Fibroblast of peridontal ligament (primary cell): ENCODE data around the gene ZBED6.
"Not testable (repeated sequence)": the region's sequence is repeated elsewhere in the genome, so short reads cannot be mapped to it uniquely, and the experiment has no call there.

Source experiments
- DNase-seq: peaks from one replicate; pipeline ENCODE4 v3.0.0-alpha.2; 2010; ENCODE audit errors: extremely low read depth

Gene ZBED6, protein sequence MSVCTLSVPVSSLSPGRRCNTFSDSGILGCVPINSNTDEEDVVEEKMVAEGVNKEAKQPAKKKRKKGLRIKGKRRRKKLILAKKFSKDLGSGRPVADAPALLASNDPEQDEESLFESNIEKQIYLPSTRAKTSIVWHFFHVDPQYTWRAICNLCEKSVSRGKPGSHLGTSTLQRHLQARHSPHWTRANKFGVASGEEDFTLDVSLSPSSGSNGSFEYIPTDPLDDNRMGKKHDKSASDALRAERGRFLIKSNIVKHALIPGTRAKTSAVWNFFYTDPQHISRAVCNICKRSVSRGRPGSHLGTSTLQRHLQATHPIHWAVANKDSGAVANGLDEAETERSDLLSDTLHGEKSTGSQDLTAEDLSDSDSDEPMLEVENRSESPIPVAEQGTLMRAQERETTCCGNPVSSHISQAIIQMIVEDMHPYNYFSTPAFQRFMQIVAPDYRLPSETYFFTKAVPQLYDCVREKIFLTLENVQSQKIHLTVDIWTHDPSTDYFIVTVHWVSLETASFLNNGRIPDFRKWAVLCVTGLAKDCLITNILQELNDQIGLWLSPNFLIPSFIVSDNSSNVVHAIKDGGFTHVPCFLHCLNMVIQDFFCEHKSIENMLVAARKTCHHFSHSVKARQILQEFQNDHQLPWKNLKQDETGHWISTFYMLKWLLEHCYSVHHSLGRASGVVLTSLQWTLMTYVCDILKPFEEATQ (N-terminal part only)

DNA sequence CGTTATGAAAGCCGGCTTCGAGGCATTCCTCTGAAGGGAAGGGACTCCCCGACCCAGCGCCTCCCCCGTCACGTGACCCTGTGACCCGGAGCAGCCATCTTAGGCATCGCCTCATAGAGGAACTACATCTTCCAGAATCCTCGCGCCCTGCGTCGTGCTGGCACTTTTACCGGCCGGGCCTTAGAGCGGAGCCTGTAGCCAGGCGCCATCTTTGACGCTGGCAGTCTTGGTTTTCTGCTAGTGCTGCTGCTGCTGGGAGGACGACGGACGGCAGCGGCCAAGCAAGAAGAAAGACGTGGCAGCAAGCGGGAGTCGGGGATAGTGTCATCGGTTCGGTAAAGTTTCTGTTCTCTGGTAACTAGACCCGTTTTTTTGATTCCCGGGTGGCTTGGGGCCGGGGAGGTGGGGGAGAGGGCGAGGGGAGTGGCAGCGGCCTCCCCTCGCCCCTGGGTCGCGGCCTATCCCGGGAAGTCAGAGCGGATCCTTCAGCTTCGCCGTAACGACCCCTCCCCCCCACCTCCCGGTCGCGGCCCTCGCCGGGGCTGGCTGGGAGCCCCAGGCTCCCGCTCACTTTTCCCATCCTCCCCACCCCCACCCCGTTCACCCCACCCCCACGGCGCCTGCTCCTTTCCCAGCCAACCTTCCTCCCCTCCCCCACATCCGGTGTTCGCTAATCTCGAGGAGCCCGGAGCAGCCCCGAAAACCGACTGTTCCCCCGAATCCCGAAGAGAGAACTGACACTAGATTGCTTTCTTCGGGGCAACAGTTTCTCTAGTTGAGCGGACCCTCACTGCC lies at the start of gene ZBED6, which contains the start of gene ZC3H11A:
Gene ZBED6, plus strand, starts transcription at position 183 of the 795 bp plus-strand sequence. CDS start 1,900 bp downstream, outside the sequence.
Gene ZC3H11A, plus strand, starts transcription at position 183 of the 795 bp plus-strand sequence. CDS start 21,448 bp downstream, outside the sequence.
- DNase-seq, result peak; percentile 98

DNA sequence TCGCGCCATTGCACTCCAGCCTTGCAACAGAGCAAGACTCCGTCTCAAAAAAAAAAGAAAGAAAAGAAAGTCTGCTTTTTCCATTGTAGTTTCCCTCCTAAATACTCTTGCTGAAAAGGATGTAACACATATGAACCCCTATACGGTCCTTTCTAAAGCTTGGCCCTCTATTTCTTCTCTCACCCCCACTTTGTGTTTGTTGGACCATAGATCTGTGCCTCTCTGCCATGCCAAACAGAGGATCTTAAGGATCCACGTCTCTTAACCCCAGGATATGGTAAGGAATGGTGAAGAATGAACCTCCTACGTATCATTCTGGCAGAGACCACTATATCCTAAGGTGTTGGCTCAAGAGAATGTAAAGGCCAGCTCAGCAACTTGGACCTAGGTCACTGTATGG lies 49.1 kb upstream of the ZBED6 start:
- DNase-seq, result no peak

DNA sequence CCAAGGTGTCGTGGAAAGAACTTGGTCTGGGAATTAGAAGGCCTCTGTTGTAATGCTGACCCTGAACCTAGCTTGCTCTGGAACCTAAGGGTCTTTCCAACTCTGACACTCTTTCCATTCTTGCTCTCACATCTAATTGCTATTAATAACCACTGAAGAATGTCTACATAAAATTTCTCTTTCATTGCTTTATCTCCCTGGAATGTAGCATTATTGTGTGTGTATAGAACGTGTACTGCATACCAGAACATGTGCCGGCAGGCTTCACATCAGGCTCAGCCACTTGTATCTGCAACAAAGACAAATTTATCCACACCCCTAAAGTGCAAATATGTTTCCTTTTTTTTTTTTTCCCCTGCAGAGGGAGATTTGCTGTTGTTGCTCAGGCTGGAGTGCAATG lies 44.4 kb upstream of the ZBED6 start:
- no peak for DNase-seq

DNA sequence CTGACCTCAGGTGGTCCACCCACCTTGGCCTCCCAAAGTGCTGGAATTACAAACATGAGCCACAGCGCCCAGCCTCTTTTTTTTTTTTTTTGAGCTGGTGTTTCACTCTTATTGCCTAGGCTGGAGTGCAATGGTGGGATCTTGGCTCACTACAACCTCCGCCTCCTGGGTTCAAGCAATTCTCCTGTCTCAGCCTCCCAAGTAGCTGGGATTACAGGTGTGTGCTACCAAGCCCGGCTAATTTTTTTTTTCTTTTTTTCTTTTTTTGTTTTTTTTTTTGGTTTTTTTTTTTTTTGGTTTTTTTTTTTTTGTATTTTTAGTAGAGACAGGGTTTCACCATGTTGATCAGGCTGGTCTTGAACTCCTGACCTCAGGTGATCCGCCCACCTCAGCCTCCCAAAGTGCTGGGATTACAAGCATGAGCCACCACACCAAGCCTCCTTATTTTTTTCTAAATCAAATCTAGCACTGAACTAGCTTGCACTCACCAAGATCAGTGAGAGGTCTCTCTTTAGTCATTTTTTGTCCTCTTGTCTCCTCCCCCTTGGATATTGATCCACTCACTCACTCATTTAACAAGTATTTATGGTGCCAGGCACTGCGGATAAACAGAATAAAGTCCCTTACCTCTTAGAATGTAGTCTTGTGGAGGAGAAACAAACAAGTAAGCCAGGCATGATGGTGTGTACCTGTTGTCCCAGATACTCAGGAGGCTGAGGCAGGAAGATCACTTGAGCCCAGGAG lies 43.6 kb upstream of the ZBED6 start:
- DNase-seq, result not testable (repeated sequence)

DNA sequence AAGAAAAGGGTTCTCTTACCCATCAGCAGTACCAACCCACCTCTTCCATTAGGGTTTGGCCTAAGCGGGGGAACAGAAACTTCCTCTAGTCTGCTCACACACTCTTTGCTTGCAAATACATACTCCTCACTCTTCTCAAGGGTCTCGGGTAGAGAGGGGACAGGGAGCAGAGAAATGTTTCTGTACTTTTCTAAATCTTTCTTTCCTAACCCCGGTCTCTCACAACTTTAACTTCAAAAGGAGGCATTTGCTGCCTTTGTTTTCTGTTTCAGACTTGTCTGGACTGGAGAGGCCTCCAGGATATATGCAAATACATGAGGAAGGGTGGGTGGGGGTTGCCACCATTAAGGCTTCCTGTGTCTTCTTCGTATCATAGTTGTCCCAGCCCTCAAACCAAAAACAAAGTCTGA lies 41.0 kb upstream of the ZBED6 start:
- no peak for DNase-seq

DNA sequence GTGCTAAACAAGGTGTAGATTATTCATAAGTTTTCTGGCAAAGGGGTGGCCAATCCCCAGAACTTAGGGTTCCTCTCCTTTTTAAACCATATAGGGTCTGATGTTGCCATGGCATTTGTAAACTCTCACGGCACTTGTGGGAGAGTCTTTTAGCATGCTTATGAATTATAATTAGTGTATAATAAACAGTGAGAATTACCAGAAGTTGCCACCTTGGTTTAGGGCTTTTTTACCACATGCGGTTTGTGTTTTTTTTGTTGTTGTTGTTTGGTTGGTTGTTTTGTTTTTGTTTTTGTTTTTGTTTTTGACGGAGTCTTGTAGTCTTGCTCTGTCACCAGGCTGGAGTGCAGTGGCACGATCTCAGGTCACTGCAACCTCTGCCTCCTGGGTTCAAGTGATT lies 39.4 kb upstream of the ZBED6 start:
- DNase-seq, result no peak

DNA sequence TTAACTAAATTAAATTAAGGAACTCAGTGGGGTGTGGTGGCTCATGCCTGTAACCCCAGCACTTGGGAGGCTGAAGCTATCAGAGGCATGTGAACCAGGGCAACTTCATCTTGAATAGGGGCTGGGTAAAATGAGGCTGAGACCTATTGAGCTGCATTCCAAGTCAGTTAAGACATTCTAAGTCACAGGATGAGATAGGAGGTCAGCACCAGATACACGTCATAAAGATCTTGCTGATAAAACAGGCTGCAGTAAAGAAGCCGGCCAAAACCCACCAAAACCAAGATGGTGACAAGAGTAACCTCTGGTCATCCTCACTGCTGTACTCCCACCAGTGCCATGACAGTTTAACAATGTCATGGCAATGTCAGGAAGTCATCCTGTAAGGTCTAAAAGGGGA lies 36.7 kb upstream of the ZBED6 start:
- not testable (repeated sequence) for DNase-seq

DNA sequence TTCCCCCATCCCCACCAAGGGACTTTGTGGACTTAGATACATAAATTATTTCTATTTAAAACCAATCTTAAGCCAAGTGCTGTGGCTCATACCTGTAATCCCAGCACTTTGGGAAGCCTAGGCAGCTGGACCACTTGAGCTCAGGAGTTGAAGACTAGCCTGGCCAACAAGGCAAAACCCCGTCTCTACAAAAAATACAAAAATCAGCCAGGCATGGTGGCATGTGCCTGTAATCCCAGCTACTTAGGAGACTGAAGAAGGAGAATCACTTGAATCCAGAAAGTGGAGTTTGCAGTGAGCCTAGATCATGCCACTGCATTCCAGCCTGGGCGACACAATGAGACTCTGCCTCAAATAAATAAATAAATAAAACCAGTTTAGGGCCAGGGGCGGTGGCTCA lies 34.9 kb upstream of the ZBED6 start:
- no peak for DNase-seq

DNA sequence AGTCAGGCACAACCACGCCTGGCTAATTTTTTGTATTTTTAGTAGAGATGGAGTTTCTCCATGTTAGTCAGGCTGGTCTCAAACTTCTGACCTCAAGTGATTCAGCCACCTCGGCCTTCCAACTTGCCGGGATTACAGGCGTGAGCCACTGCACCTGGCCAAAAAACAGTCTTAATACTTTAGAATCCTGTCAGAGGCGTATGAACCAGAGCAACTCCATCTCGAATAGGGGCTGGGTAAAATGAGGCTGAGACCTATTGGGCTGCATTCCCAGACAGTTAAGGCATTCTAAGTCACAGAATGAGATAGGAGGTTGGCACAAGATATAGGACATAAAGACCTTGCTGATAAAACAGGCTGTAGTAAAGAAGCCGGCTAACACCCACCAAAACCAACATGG lies 33.5 kb upstream of the ZBED6 start:
- DNase-seq, result not testable (repeated sequence)

DNA sequence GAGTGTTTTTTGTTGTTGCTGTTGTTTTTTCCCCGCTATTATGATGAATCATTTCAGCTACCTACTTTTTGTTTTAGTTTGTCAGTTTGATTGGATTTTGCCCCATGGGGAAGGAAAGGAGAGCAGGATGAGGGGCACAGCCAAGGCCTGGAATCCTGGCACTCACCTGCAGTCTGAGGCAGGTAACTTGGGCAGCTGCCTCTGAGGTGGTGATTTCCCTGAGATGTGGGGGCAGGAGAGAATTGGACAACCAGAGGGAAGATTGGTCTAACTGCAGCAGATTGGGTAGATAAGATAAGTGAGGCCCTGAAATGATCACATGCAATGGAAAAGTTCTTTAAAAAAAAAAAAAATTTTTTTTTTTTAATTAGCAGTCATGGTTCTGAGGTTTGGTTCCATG lies 31.9 kb upstream of the ZBED6 start:
- no peak for DNase-seq

DNA sequence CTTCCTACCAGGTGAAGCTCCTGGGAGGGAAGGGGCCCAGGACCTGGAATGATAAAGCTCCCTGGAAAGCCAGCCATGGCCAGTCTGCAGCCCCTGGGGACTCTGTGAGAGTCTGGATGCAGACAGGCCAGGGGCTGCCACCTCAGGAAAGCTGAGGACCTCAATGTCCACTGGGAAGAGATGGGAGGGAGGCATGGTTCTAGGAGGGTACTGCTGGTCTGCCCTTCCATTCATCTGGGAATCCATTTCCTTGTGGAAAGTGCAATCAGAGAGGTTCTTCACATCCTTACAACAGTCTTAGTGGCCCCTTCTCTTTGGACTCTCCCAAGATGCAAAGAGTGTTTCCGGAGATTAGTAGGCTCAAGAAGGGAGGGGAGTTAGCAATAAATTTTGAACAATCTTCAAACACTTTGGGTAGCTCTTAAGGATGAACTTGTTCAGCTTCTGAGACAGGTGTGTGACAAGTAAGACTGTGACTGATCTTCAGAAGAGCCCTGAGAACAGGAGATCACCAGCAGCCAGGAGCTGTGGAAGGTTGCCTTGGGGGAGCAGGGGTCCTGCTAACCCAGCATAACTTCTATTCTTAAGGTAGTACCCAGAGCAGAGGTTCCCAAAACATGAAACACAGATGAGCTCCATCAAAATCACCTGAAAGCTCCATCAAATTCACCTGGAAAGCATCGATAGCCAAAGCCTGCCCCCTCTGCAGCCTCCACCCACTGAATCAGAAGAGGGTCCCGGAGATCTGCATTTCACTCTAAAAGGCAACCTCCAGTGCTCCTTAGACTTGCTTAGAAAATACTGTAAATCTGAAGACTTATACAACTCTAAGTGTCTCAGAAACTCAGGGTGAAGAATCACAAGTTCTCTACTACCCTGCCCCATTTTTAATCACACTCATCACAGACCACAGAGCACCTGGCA lies 31.1 kb upstream of the ZBED6 start:
- DNase-seq, result no peak

DNA sequence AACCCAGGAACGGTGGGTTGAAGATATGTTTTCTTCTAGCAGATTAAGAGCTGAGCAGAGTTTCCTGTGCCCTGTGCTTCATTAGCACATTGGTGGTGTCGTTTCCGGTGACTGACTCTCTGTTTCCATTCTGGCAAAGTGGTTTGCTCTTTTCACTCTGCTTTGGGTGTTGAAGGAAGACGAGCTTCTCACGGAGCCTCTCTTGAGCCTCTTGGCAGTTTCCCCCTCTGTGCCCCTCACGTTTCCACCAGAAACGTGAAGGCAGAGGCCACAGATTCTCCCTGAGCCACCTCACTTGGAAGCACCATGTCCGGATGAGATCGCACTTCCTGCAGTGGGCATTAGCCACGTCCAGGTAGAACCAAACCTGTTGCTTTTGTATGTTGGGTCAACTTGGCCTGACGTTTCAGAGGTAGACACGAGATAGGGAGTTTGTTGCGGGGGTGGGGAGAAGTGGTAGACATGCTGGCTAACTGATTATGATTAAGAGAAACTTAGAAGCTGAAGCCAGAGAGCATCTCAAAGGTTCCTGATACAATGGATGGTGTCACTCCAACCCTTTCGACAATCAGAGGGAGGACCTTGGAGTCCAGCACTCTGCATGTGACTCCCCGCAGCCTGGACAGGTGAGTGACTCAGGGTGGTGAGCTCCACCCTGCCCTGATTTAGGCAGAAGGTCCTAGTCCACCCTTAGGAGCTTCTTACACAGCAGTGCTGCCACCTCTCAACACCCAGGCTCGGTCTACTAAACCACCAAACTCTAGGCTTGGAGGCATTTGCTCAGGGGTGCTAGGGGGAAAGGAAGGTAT lies 30.2 kb upstream of the ZBED6 start, which contains the start of gene LAX1:
Gene LAX1, plus strand, starts transcription at position 155 of the 809 bp plus-strand sequence. Its CDS starts 383 bp downstream, at position 538.
- no peak for DNase-seq

DNA sequence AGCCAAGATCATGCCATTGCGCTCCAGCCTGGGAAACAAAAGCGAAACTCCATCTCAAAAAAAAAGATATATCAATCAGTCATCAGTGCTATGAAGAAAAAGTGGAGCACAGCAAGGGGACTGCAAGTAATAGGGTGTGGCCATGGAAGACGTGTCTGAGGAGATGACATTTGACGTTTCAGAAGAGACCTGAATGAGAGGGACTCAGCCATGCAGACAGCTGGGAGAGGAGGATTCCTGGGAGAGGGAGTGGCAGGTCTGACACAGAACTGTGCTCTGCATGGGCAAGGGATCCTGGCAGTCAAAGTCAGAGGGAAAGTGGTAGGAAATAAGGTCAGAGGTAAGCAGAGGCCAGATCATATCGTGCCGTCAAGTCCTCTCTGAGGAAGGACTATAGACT lies 27.2 kb upstream of the ZBED6 start:
- no peak for DNase-seq

DNA sequence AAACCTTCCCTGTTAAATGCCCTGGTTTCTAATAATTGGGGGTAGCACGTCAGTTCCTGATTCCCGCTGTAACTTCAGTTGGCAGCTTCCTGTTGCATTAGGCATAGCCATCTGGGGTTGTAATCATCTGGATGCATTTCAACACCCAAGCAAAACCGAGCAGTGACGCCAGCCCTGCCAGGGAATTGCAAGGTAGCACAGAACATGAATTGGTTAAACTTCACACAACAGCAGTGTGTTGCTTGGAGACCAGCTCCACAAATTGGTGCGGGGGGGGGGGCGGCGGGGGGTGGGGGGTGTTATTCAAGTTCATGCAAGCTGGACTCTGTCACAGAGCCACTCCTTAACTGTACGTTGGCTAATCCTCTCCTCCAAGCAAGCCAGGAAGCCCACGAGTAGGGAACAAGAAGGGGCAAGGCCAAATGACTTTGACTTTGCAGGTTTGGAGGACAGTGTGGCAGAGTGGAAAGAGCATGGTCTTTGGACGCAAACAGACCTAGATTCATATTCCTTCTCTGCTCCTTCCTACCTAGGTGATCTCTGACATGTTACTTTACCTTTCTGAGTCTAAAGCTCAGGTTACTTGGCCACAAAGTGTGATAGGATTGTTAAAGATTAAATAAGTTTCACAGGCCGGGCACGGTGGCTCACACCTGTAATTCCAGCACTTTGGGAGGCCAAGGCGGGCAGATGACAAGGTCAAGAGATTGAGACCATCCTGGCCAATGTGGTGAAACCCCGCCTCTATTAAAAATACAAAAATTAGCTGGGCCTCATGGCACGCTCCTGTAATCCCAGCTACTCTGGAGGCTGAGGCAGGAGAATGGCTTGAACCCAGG lies 25.7 kb upstream of the ZBED6 start:
- peak; percentile 94 for DNase-seq

DNA sequence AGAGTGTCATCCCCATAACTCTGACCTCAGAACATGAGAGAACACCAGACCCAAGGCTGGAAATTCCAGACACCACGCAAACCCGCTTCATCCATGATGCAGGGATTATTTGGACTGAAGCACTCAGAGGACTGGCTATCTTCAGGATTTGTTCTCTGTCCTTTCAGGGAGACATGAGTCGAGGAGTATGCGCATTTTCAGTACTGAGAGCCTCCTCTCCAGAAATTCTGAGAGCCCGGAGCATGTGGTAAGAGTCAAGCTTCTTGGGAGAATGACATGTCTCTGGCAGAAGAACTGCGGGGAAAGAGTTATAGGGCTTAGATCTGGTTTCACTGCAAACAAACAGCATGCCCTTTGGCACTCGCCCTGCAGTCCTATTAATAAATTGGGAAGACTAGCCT lies 23.5 kb upstream of the ZBED6 start:
- DNase-seq, result no peak

DNA sequence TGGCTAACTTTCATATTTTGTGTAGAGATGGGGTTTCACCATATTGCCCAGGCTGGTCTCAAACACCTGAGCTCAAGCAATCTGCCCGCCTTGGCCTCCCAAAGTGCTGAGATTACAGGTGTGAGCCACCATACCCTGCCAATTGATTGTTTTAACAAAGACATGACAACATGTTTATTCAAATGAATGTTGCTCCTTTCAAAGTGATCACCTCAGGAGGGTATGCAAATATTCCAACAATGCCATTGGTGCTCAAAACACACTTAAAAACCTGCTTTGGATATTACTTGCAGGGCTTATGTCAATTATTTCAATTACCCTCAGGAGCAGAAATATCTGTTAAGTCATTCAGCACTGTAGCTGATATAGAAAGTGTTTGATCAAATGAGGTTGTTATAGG lies 22.6 kb upstream of the ZBED6 start:
- no peak for DNase-seq

DNA sequence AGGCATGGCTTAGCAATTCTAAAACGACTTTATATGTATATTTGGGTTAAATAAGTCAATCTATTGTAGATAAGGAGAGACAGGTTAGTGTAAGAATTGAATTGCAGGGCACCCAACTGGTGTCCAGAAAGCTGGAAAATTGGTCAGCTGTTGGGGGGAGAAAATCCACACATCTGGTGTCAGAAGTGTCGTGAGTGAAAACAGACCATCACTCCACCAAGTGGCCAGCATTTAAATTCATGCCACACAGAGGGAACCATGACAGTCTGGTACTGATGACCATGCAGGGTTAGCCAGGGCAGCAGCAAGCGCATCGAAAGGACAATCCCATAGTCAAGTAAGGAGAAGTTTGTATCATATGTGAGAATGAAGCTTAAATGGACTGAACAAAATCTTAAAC lies 18.8 kb upstream of the ZBED6 start:
- DNase-seq, result no peak

DNA sequence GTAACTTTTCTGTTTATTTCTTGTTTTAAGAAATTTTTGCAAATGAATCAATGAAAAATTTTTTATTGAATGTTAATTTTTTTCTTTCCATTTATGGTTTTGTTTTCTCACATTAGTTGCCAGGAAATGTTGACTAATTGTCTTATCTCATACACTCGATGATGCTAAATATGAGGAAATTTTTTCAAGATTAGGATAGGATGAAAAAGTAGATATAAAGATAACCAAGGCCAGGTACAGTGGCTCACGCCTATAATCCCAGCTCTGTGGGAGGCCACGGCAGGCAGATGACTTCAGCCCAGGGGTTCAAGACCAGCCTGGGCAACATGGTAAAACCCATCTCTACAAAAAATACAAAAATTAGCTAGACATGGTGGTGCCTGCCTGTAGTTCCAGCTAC lies 17.8 kb upstream of the ZBED6 start:
- DNase-seq, result no peak

DNA sequence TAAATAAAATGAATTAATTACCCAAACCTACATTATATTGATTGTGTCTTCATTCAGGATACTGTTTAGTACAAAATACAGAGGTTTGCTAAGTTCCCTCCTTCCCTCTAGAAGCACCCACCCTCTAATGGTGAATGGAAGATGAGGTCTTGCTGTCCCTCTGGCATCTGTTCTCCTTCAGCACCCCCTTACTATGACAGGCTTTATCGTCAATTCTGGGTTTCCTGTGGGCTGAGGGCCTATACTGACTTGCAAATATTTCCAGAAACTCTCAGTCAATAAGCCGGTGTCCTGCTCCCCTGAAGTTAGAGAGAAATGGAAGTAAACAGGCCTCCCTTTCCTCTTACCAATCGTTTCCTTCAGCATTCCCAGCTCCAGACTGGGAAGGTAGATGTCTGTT lies 17.3 kb upstream of the ZBED6 start:
- no peak for DNase-seq
